Measurements from ENCODE around the gene MEOX2. TPM values are rescaled to one million over a fixed set of nuclear protein-coding genes. Genes with fewer than 3 reads are reported as not detected.

MEOX2 gene
- not detected for total RNA-seq

DNA sequence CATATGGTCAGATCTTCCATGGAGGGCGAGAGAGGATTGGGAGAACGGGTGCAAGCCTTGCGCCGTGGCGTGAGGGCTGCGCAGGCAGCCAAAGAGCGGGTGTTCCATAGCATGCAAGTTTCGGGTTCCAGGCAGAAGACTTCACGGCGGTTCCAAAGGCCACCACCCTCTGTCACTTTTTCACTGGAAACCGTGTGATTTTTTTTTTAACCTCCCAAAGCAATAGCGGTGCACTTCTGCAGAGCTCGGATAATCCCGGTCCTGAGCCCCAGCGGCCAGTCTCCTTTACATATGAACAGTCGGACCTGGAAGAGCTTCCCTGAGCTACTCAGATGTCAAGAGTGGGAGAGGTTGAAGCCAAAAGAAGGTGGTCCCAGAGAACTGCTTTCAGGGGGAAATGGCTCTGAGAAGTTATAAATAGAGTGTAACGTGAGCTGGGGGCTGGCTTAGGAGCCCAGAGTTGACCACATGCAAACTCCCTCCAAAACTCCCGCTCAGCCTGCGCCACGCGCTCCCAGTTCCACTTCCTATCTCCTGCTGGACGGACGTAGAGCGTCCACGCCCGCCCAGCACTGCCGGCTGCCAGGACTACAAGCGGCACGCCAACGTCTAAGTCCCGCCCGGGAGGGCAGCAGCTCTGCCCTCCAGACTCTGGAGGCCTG is at the start of gene MEOX2:
TSS of gene MEOX2 (minus strand) at position 389 of the 662 bp plus-strand sequence. CDS start at position 108, 281 bp downstream.
- DNase-seq (ENCODE audit: low spot score in 2 of 2) (no peak), FAIRE-seq (no peak)

DNA sequence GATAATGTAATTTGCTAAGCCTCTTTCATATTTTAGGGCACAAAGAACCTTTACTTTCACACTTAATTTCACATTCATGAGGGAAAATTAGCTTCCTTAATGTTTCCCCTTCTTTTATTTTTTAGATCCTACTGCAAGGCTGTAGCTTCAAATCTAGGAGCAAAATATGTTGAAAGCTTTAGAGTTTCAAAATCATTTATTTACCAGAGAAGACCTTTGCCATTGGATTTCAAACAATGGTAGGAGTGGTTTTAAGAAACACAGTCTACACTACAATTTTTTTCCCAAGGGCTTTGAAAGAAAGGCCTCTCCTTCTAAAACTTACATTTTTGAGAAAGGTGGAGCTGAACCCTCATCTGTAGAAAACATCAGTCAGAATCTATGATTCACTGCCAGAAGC is 43.3 kb upstream of the MEOX2 start:
- no peak for FAIRE-seq
- no peak for DNase-seq (ENCODE audit: low spot score in 2 of 2)

DNA sequence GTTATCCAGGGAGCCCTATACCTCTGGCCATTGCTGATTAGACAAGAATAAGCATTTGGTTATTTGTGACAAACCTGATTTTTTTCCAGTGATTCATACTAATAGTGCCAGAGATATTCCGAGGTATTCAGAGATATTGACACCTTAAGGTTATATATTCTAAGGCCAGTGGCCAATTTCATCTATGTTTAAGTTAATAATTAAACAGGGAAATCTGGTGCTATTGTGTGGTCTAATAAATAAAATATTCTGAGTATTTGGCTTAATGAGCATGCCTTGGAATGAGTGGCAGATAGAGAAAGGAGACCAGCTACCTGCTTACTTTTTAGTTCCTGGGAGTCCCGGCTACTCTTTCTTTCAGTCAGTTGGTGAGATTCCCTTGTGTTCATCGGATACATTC is 38.6 kb upstream of the MEOX2 start:
- FAIRE-seq = no peak
- DNase-seq (ENCODE audit: low spot score in 2 of 2) = no peak

DNA sequence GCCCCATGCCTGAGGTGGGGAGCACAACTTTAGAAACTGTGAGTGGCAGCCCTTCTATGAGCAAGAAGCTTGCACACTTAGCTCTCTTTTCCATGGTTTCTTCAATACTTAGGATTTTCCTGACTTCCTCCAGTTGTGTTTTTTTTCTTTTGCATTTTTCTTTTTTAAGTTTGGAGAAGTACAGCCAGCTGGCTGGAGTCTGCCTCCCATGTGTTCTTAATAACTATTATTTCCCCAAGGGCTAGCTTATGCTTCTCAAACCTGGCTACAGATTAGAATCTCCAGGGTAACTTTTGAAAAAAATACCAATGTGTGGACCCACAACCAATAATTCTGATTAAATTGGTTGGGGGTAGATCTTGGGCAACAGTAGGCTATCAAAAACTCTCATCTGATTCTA is 37.4 kb upstream of the MEOX2 start:
- no peak for DNase-seq (ENCODE audit: low spot score in 2 of 2)
- no peak for FAIRE-seq

DNA sequence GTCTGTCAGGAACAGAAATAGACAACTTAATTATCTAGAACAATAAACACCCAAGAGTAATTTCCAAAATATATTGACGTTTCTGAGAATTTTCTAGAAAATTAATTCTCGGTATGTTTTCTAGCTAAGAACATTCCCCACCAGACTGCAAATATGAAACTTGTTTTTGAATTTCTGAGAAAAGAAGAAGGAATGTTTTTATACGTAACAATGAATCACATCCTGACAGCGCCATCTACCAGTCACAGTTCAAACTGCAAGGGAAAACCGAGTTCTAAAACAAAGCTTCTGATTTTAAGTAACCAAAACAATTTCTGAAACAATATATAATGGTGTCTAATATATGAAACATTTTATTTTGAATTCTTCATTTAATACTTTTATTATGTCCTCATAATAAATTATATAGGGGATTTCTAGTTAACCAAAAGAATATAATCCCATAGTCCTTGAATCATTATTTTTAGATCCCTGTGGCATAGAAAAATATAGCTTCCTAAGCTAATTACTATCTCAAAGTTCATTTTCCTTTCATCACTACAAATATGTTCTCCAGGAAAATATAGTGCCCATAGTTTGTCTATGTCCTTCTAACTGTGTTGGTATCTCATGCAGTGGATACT is 34.5 kb upstream of the MEOX2 start:
- FAIRE-seq (peak; percentile 97), DNase-seq (ENCODE audit: low spot score in 2 of 2) (no peak)

DNA sequence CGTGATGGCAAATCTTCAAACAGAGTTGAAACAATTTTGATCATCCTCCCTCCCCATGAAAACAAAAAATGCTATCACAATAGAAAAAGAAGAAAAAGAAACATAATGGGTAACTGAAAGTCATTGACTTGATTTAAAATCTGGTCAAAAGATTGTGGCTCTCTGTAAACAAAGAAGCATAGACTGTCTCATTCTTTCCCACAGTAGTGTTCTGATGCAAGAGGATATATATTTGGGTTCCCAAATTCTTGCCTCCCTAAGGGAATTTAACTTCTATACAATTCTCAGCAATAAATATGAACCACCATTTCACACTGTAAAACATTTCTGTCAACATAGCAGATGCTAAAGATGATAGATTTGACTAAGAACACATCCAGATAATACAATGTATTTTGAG is 32.8 kb upstream of the MEOX2 start:
- DNase-seq (ENCODE audit: low spot score in 2 of 2) = no peak
- no peak for FAIRE-seq

DNA sequence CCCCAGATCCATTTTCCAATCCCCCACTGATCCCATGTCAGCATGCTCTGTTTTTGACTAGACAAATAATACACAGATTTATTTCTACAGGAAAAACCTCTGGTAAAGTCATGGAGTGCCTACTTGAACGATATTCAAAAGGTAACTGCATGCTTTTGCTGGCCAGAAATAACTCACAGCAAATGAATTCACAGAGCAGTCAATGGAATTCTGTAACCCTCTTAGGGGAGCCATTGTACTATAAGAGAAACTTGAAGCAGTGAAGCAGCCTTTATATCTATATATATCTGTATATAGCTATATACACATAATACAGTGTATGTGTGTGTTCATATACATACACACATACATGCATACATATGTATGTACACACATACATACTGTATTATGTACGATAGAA is 29.0 kb upstream of the MEOX2 start:
- no peak for FAIRE-seq
- no peak for DNase-seq (ENCODE audit: low spot score in 2 of 2)

DNA sequence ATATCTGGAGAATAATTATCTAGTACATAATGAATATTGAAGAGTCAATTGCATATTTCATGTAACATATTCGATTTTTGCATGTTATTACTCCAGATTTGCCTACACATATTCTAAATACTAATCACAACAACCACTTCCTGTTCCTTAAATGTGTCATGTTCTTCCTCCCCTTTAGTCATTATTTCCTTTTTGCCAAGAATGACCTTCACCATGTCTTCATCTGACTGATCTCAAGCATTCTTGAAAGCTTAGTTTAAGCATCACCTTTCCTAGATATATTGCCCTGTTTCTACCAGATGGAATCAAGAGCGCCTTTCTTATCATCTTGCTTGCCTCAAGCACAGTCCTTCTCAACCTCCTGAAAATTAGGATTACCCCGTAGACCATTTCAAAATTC is 23.5 kb upstream of the MEOX2 start:
- DNase-seq (ENCODE audit: low spot score in 2 of 2) (no peak), FAIRE-seq (no peak)

DNA sequence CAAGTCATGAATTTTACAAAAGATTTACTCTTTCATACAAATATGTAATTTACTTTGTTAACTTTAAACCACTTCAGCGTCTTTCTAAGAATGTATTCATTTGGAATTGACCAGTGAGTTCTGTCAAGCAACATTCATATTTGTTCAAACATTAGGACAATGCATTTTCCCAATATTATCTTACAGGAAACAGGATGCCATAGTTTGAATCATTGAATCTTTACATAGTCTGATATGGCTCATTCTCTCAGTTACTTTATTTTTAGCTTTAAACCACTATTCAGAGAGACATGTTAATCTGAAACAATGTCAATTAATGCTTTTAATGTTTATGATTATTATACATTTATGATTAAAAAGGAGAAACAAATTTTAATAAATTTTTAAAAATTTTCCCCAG is 21.1 kb upstream of the MEOX2 start:
- DNase-seq (ENCODE audit: low spot score in 2 of 2) (no peak), FAIRE-seq (peak; percentile 37)

DNA sequence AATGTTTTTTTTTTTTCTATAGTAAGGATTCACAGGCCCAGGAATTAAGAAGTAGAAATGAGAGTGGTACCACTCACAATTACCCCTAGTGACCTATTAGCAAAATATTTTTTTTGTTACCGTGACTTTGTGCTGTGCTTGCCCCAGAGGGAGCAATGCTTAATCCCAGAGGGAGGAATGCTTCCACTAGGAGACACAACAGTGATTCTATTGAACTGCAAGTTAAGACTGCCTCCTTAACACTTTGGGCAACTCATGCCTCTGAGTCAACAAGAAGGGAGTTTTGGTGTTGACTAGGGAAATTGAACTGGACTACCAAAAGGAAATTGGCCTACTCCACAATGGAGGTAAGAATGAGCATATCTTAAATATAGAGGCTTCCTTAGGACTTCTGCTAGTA is 17.2 kb upstream of the MEOX2 start:
- no peak for DNase-seq (ENCODE audit: low spot score in 2 of 2)

DNA sequence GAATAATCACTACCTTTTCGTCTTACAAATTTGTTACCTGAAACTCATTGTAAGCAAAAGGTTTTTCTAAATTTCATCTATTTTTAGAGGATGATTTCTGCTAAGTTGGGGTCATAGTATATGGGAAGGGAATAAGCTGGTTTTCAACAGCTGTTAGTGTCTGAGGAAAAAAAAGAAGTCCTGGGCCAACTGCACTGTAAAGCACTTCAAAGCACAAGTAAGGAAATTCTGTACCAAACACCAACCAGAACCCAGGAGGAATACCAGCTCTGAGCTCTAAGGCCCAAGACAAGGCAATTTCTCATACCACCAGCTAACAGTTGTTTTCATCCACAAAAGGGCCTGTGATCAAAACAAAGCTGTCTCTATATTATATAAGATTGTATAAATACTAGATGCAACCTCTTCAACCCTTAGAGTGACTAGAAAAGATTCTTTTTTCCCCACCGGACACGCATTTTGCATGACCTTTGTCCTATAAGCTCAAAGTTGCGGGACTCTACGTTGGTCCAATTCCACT is 6.1 kb upstream of the MEOX2 start:
- FAIRE-seq (no peak), DNase-seq (ENCODE audit: low spot score in 2 of 2) (no peak)

More for the DNA sequence above, 17.2 kb upstream of the MEOX2 start:
- FAIRE-seq = no peak

DNA sequence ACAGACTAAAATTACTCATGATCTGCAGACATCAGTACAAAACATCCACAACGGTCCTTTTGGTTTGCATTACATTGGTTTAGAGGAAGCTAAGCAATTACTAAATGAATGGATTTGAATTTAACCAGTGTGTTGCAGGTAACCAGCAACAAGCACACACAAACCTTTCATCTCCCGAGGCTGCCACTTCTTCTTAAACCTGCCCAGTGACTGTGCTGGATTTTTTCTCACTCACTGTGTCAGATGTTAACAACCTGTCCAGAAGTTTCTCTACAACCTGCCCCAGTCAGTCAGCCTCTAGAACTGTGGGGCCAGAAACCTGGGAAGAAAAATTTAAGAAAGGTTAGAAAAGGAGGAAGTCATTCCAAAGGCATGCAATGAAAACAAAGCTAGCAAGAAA is 2.4 kb upstream of the MEOX2 start:
- DNase-seq (ENCODE audit: low spot score in 2 of 2) (no peak), FAIRE-seq (no peak)

DNA sequence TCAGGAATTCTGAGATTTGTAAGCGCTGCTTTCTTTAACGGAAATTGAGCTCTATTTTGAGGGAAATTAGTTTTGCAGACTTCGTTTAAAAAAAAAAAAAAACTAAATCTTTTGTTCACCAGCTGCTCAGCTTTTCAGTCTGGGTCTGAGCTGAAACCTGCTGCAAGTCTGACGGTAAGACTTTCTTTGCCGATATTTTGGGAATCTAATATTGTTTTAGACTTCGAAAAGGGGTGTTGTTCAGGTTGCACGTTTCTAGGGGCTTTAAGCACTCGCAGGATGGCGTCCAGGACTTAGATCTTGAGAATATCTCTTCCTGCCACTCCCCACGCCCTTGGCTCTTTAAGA is 1.8 kb upstream of the MEOX2 start:
- FAIRE-seq (no peak), DNase-seq (ENCODE audit: low spot score in 2 of 2) (no peak)

DNA sequence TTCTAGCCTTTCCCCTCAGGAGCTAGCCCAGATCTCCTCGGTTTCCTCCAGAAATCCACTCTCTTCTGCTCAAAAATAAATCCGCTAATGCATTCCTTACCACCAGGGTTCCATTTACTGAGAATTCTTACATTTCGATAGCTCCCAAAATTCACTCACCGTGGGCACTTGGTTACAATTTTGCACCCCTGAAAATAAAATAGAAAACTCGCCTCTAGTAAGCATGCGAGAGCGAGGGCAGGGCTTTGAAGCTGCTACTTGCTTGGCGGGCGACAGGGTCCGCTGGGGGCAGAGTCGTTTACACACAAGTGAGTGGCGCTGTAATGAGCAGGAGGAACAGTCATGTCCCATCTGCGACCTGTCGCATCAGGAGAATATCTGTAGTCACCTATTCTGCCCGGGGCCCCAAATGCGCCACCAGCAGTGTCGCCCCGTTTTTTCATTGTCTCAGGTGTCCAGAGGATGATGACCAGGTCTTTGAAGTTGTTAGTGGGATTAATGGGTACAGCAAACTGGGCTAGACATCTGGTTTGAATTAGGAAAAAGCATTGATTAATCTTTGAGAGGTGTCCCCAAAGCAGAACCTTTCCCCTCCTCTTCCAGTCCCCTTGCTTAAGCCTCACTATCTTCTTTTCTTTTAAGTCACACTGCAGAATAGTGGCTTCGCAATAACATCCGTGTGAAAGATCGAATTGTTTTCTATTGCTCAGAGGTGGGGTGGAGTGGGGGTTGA is 1.2 kb upstream of the MEOX2 start:
- no peak for DNase-seq (ENCODE audit: low spot score in 2 of 2)
- no peak for FAIRE-seq

DNA sequence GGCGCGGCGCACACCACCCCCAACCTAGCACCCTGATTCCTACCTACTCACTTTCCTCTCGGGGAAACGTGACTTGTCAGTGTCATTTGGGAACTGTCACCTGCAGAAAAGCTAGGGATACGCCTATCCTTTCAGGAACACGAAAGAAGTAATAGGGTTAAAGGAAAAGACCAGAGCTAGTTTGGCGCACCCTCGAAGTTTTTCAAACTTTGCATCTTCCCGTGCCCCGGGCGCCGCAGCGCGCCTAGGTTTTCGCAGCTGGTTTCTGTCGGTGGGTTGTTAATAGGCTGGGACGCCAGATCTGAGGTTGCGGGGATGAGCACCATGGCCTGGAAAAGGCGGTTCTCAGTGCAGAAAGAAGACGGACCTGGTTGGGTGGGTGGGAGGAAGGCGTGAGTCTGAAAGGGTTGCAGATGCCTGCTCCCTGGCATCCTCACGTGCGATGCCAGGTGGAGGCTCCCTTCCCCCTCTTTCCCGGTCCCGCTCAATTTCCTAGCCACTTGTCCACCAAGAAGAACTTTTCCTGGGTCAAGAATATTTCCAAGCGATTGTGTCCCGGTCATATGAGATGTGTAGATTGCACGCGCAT is 568 bp upstream of the MEOX2 start:
- FAIRE-seq = no peak
- DNase-seq (ENCODE audit: low spot score in 2 of 2) = no peak

DNA sequence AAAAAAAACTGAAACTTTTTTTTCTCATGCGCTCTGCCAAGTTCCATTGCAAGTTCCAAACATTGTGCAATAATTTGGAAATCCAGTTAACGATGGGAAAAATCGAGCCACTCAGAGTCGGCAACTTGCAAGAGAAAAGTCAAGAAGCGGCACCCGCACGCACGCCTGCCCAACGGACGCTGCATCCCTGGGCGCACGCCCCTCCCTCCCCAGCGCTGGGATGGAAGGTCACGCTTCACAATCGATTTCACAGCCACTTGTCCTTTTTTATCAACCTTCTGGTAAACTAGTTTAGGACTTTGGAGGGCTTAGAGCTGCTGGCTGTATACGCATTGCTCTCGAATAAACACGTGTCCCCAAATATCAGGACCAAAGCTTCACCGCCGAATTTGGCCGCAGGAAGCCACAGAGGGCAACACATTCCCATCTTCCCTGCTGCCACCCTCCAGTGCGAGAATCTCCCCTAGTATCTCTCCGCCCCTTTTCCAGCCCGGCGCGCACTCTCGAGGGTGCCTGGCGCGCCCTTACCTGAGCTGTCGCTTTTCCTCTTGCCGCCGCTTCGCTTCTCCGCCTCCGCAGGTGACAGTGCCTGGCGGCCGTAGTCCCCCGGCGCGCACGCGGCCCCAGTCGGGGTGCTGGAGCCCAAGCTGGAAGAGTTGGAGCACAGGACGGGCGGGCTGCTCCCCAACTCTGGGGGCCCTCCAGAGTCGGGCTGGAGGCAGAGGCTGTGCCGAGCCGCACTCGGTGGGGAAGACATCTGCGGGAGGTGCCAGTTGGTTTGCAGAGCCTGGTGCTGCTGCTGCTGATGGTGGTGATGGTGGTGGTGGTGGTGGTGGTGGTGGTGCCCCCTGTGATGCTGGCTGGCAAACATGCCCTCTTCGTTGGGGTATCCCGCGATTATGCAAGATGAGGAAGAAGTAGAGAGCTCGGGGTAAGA is 857 bp downstream of the MEOX2 start:
- DNase-seq (ENCODE audit: low spot score in 2 of 2) = no peak

DNA sequence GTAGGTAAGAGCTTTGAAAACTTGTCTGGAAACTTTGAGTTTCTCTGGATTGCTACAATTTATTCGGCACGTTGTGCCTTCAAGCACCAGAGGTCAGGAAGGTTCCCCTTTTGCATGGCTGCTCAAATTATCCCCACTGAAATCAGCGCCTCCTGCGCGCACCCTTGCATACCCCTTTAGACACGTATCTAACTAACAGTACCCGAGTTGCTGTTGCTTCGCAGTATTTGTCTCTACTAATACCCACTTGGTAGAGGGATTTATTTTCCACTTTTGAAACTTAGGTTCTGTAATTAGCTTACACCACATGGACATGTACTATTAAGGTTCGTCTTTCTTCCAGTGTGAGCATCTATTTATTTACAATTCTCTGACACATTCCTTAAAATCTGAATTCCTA is 1.6 kb downstream of the MEOX2 start:
- no peak for FAIRE-seq
- DNase-seq (ENCODE audit: low spot score in 2 of 2) = no peak

More for the DNA sequence above, 857 bp downstream of the MEOX2 start:
- no peak for FAIRE-seq

DNA sequence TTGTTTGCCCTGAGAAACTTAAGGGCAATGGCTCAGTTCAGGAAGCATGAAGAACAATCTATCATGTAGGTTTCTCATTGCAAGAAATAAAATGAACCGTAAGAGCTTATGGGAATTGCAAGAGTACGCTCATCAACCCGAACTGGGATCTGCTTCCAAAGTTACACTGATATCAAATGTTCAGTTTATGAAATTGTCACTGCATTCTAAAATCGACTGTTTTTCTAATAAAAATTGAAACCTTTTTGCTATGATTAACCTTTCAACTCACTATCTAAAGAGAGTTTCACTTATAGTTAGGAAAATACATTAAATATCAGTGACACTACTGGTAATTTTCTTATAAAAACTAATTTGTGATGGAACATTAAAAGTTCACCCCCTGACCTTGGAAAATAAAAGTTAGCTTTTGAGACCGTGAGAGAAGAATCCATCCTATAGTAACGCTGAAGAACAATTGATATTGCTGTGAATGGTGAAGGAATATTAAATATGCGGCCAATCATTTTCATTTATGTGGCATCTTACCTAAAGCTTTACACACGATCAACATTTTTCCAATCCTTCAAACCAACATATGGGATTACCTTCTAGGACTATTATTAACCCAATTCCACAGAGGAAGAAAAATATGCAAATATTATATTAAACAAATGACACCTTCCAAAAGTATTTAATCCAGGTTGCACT is 2.2 kb downstream of the MEOX2 start:
- no peak for FAIRE-seq

DNA sequence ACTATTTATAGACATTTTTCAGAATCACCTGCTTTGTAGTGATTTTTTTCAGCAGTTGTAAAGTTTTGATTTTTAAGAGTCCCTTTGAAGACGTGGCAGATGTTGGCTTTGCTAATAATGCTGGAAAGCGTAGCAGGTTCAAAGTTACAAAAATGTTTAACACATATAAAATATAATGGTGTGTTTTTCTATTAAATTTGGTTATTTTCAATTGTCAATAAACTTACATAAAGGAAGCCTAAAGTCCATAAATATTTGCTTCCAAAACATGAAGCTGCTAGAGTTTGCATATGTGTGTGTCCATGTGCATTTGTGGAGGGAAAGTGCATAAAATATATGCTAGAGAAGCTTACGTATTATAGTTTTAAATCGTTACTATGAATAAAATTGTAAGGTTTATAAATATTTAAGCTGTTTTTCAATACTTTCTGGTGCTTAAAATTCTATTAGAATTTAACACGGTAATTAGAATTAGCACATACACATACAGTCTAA is 3.7 kb downstream of the MEOX2 start:
- FAIRE-seq (no peak), DNase-seq (ENCODE audit: low spot score in 2 of 2) (no peak)

More for the DNA sequence above, 2.2 kb downstream of the MEOX2 start:
- DNase-seq (ENCODE audit: low spot score in 2 of 2) = no peak
